A673 (cell line): Measurements from ENCODE around the gene KCNG1.

ENCODE experiments used
- EZH2 ChIP-seq: fragments of 200-600 bp; sonication (generic); IDR thresholded peaks from 2 replicates; pipeline ENCODE4 v1.6.1; 2017; ENCODE audit warnings: borderline replicate concordance, low read depth, mild to moderate bottlenecking, mixed read lengths, antibody characterized with exemption, low read length; ENCODE audit not compliant: poor library complexity, severe bottlenecking
- TF ChIP-seq, protein P1 (sequence below): fragments of 300-800, 200-600 bp; sonication (generic); conservative IDR thresholded peaks from 2 replicates; pipeline ENCODE4 v1.5.1; 2017; ENCODE audit warnings: low read depth, mild to moderate bottlenecking, antibody characterized with exemption, low read length, moderate library complexity, mixed read lengths

DNA sequence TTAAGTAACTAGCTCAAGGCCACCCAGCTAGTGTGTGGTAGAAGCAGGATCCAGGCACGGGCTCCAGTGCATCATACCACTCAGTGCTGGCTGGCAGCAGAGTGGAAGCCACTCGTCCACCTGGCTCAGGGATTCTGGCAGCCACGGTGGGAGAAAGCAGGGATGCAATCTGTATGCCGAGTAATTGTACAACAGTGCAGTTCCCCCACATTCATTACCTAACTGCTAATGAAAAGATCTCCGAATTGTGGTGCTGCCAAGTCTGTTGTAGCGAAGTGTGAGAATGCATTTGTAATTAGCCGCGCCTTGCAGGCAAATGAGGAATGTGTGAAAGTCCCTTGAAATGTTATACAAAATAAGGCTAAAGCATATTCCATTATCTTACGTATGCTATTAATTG lies 29.0 kb downstream of the KCNG1 start:
- TF ChIP-seq, protein P1, sequence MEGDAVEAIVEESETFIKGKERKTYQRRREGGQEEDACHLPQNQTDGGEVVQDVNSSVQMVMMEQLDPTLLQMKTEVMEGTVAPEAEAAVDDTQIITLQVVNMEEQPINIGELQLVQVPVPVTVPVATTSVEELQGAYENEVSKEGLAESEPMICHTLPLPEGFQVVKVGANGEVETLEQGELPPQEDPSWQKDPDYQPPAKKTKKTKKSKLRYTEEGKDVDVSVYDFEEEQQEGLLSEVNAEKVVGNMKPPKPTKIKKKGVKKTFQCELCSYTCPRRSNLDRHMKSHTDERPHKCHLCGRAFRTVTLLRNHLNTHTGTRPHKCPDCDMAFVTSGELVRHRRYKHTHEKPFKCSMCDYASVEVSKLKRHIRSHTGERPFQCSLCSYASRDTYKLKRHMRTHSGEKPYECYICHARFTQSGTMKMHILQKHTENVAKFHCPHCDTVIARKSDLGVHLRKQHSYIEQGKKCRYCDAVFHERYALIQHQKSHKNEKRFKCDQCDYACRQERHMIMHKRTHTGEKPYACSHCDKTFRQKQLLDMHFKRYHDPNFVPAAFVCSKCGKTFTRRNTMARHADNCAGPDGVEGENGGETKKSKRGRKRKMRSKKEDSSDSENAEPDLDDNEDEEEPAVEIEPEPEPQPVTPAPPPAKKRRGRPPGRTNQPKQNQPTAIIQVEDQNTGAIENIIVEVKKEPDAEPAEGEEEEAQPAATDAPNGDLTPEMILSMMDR: no peak
- no peak for TF ChIP-seq EZH2
